ENCODE measurements around the gene RPRD1A.
"Not testable (repeated sequence)": the region's sequence is repeated elsewhere in the genome, so short reads cannot be mapped to it uniquely, and the experiment has no call there.

The RPRD1A gene

GRCh38 chr18:35973650-35974049 lies 93.7 kb downstream of the RPRD1A start:
- in situ Hi-C loops (cut with HindIII; ENCODE audit: low sequenced_read_pairs): loop anchor here (10.0 kb wide), 1 partner anchor 111 kb away; no protein-coding TSS in a partner anchor

GRCh38 chr18:35972197-35973000 lies 95.0 kb downstream of the RPRD1A start, which contains the start of gene RMP24:
RMP24 (plus strand) TSS chr18:35972679.
- in situ Hi-C loops (cut with HindIII; ENCODE audit: low sequenced_read_pairs): loop anchor here (10.0 kb wide), 1 partner anchor 112 kb away; no protein-coding TSS in a partner anchor

GRCh38 chr18:35971661-35972196 lies 95.6 kb downstream of the RPRD1A start:
- in situ Hi-C loops (cut with HindIII; ENCODE audit: low sequenced_read_pairs): loop anchor here (10.0 kb wide), 1 partner anchor 113 kb away; no protein-coding TSS in a partner anchor

GRCh38 chr18:35969676-35970075 lies 97.7 kb downstream of the RPRD1A start:
- in situ Hi-C loops (cut with HindIII; ENCODE audit: low sequenced_read_pairs): loop anchor here (10.0 kb wide), 1 partner anchor 115 kb away; no protein-coding TSS in a partner anchor

GRCh38 chr18:35968278-35968880 lies 99.0 kb downstream of the RPRD1A start:
- in situ Hi-C loops (cut with HindIII; ENCODE audit: low sequenced_read_pairs): no loop called here

GRCh38 chr18:35967866-35968265 lies 99.5 kb downstream of the RPRD1A start:
- in situ Hi-C loops (cut with HindIII; ENCODE audit: low sequenced_read_pairs): not testable (repeated sequence)

GRCh38 chr18:35964319-35964718 lies 103.0 kb downstream of the RPRD1A start:
- in situ Hi-C loops (cut with HindIII; ENCODE audit: low sequenced_read_pairs): no loop called here

- in situ Hi-C loops (cut with HindIII; ENCODE audit: low sequenced_read_pairs): no loop called here
These were observed 105.0 kb downstream of the RPRD1A start for GRCh38 chr18:35962320-35962719.

- in situ Hi-C loops (cut with HindIII; ENCODE audit: low sequenced_read_pairs): no loop called here
These were observed 111.1 kb downstream of the RPRD1A start for GRCh38 chr18:35956226-35956625.

GRCh38 chr18:35953688-35954087 lies 113.7 kb downstream of the RPRD1A start:
- in situ Hi-C loops (cut with HindIII; ENCODE audit: low sequenced_read_pairs): loop anchor here (5.0 kb wide), 1 partner anchor 126 kb away; no protein-coding TSS in a partner anchor

- in situ Hi-C loops (cut with HindIII; ENCODE audit: low sequenced_read_pairs): loop anchor here (5.0 kb wide), 1 partner anchor 123 kb away; no protein-coding TSS in a partner anchor
These were observed 116.8 kb downstream of the RPRD1A start for GRCh38 chr18:35950628-35950982.

GRCh38 chr18:35949903-35950627 lies 117.3 kb downstream of the RPRD1A start:
- in situ Hi-C loops (cut with HindIII; ENCODE audit: low sequenced_read_pairs): loop anchor here (5.0 kb wide), 1 partner anchor 123 kb away; no protein-coding TSS in a partner anchor

- in situ Hi-C loops (cut with HindIII; ENCODE audit: low sequenced_read_pairs): no loop called here
These were observed 118.3 kb downstream of the RPRD1A start for GRCh38 chr18:35949090-35949489.

GRCh38 chr18:35948080-35948479 lies 119.3 kb downstream of the RPRD1A start:
- in situ Hi-C loops (cut with HindIII; ENCODE audit: low sequenced_read_pairs): no loop called here

- in situ Hi-C loops (cut with HindIII; ENCODE audit: low sequenced_read_pairs): no loop called here
These were observed 124.7 kb downstream of the RPRD1A start for GRCh38 chr18:35942661-35943060.

GRCh38 chr18:35942133-35942532 lies 125.2 kb downstream of the RPRD1A start:
- in situ Hi-C loops (cut with HindIII; ENCODE audit: low sequenced_read_pairs): no loop called here

GRCh38 chr18:35941299-35941698 lies 126.1 kb downstream of the RPRD1A start:
- in situ Hi-C loops (cut with HindIII; ENCODE audit: low sequenced_read_pairs): no loop called here

Data from DLD1 (cell line).